ENCODE results near the gene CSF1R.
"Not testable (repeated sequence)": the region's sequence is repeated elsewhere in the genome, so short reads cannot be mapped to it uniquely, and the experiment has no call there.

The CSF1R gene

GRCh38 chr5:150085191-150085912 is 1.0 kb downstream of the CSF1R start:
- Histone ChIP-seq H3K4me2 (ENCODE audit: insufficient read depth, low read length) (no peak overlapping the region), H2AFZ (ENCODE audit: low read depth, low read length) (no peak overlapping the region), H4K20me1 (ENCODE audit: insufficient read depth, low read length) (no peaks in the 10 kb centered on the region), H3K9ac (ENCODE audit: low read depth, low read length) (no peak overlapping the region), H3K4me3 (ENCODE audit: low read depth in 1 of 2, low read length in 2 of 2) (no peak overlapping the region), H3K79me2 (ENCODE audit: insufficient read depth, low read length) (no peaks in the 10 kb centered on the region), H3K27ac (ENCODE audit: low read length) (no peak overlapping the region), H3K9me3 (ENCODE audit: insufficient read depth, low read length, severe bottlenecking) (no peaks in the 10 kb centered on the region), H3K27me3 (ENCODE audit: insufficient read depth, low read length, poor library complexity) (peaks cover 18% of the 10 kb centered on the region), H3K36me3 (ENCODE audit: insufficient read depth, low read length) (no peaks in the 10 kb centered on the region), H3K4me1 (ENCODE audit: insufficient read depth, low read length) (no peaks in the 10 kb centered on the region)
- no peak for TF ChIP-seq EZH2 (IDR thresholded peaks at IDR 0.05; ENCODE audit: borderline replicate concordance, low read depth, low read length, severe bottlenecking)
- TF ChIP-seq, protein P1, sequence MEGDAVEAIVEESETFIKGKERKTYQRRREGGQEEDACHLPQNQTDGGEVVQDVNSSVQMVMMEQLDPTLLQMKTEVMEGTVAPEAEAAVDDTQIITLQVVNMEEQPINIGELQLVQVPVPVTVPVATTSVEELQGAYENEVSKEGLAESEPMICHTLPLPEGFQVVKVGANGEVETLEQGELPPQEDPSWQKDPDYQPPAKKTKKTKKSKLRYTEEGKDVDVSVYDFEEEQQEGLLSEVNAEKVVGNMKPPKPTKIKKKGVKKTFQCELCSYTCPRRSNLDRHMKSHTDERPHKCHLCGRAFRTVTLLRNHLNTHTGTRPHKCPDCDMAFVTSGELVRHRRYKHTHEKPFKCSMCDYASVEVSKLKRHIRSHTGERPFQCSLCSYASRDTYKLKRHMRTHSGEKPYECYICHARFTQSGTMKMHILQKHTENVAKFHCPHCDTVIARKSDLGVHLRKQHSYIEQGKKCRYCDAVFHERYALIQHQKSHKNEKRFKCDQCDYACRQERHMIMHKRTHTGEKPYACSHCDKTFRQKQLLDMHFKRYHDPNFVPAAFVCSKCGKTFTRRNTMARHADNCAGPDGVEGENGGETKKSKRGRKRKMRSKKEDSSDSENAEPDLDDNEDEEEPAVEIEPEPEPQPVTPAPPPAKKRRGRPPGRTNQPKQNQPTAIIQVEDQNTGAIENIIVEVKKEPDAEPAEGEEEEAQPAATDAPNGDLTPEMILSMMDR (IDR thresholded peaks at IDR 0.05; ENCODE audit: borderline replicate concordance, extremely low read depth, low read length, poor library complexity, severe bottlenecking): no peak
- DNase-seq (no peak), ATAC-seq (ENCODE audit: insufficient read depth, low read depth) (no peak)

DNA sequence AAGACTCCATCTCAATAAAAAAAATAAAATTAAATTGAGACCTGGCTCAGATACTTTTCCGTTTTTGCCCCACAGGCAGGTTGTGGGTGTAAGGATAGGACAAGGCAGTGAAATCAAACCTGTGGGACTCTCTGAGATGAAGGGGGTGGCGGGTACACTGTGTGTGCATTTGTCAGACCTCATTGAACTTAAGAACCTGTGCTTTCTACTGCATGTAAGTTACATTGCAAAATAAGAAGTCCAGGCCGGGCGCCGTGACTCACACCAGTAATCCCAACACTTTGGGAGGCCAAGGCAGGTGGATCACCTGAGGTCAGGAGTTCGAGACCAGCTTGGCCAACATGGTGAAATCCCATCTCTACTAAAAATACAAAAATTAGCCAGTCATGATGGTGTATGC is 1.6 kb downstream of the CSF1R start:
- not testable (repeated sequence) for H3K79me2 ChIP-seq (ENCODE audit: insufficient read depth, low read length); DNase-seq; H3K27ac ChIP-seq (ENCODE audit: low read length); H3K9ac ChIP-seq (ENCODE audit: low read depth, low read length); H4K20me1 ChIP-seq (ENCODE audit: insufficient read depth, low read length); H2AFZ ChIP-seq (ENCODE audit: low read depth, low read length); H3K36me3 ChIP-seq (ENCODE audit: insufficient read depth, low read length); H3K4me2 ChIP-seq (ENCODE audit: insufficient read depth, low read length); H3K4me1 ChIP-seq (ENCODE audit: insufficient read depth, low read length); H3K4me3 ChIP-seq (ENCODE audit: low read depth in 1 of 2, low read length in 2 of 2); H3K9me3 ChIP-seq (ENCODE audit: insufficient read depth, low read length, severe bottlenecking); ATAC-seq (ENCODE audit: insufficient read depth, low read depth)
- H3K27me3 ChIP-seq (ENCODE audit: insufficient read depth, low read length, poor library complexity): peaks cover 15% of the 10 kb centered on the region

DNA sequence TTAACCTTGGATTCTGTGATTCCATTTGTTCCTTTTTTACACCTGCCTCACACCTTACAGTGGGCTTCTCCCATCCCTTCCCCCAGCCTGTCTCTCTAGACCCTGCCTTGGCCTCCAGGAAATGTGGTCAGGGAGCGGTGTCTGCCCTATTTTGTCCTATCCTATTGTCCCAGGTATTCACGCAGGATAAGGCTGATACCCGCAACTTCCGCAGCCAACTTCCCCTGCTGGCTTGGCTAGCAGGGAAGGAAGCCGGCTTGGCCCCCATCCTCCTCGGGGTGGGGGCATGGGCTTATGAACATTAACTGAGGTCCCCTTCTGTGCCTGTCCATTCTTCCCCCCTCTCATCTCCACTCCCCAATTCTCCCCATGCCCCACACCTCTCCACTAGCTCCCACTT is 3.5 kb downstream of the CSF1R start:
- Histone ChIP-seq H3K9ac (ENCODE audit: low read depth, low read length) (no peak overlapping the region), H3K27me3 (ENCODE audit: insufficient read depth, low read length, poor library complexity) (peaks cover 18% of the 10 kb centered on the region), H3K4me1 (ENCODE audit: insufficient read depth, low read length) (no peaks in the 10 kb centered on the region), H3K4me2 (ENCODE audit: insufficient read depth, low read length) (no peak overlapping the region), H3K79me2 (ENCODE audit: insufficient read depth, low read length) (no peaks in the 10 kb centered on the region), H3K4me3 (ENCODE audit: low read depth in 1 of 2, low read length in 2 of 2) (no peak overlapping the region), H3K36me3 (ENCODE audit: insufficient read depth, low read length) (no peaks in the 10 kb centered on the region), H2AFZ (ENCODE audit: low read depth, low read length) (no peak overlapping the region), H4K20me1 (ENCODE audit: insufficient read depth, low read length) (0 out of 2 replicates have a peak, but pooled peaks cover 3% of the 10 kb centered on the region), H3K9me3 (ENCODE audit: insufficient read depth, low read length, severe bottlenecking) (no peaks in the 10 kb centered on the region), H3K27ac (ENCODE audit: low read length) (no peak overlapping the region)
- no peak for ATAC-seq (ENCODE audit: insufficient read depth, low read depth)
- TF ChIP-seq EZH2 (IDR thresholded peaks at IDR 0.05; ENCODE audit: borderline replicate concordance, low read depth, low read length, severe bottlenecking): no peak
- TF ChIP-seq, protein P1 (IDR thresholded peaks at IDR 0.05; ENCODE audit: borderline replicate concordance, extremely low read depth, low read length, poor library complexity, severe bottlenecking): no peak
- no peak for DNase-seq

GRCh38 chr5:150082374-150082773 is 4.0 kb downstream of the CSF1R start:
- no peak for TF ChIP-seq EZH2 (IDR thresholded peaks at IDR 0.05; ENCODE audit: borderline replicate concordance, low read depth, low read length, severe bottlenecking)
- TF ChIP-seq, protein P1 (IDR thresholded peaks at IDR 0.05; ENCODE audit: borderline replicate concordance, extremely low read depth, low read length, poor library complexity, severe bottlenecking): no peak
- Histone ChIP-seq H3K4me3 (ENCODE audit: low read depth in 1 of 2, low read length in 2 of 2) (no peak overlapping the region), H3K27me3 (ENCODE audit: insufficient read depth, low read length, poor library complexity) (peaks cover 22% of the 10 kb centered on the region), H2AFZ (ENCODE audit: low read depth, low read length) (no peak overlapping the region), H3K79me2 (ENCODE audit: insufficient read depth, low read length) (no peaks in the 10 kb centered on the region), H3K9ac (ENCODE audit: low read depth, low read length) (no peak overlapping the region), H3K9me3 (ENCODE audit: insufficient read depth, low read length, severe bottlenecking) (no peaks in the 10 kb centered on the region), H3K4me1 (ENCODE audit: insufficient read depth, low read length) (no peaks in the 10 kb centered on the region), H3K27ac (ENCODE audit: low read length) (no peak overlapping the region), H3K36me3 (ENCODE audit: insufficient read depth, low read length) (no peaks in the 10 kb centered on the region), H3K4me2 (ENCODE audit: insufficient read depth, low read length) (no peak overlapping the region), H4K20me1 (ENCODE audit: insufficient read depth, low read length) (0 out of 2 replicates have a peak, but pooled peaks cover 3% of the 10 kb centered on the region)
- ATAC-seq (ENCODE audit: insufficient read depth, low read depth) (no peak), DNase-seq (no peak)
